GM21390 (cell line): ENCODE results near the gene SUMO4.

Experiments used
- ATAC-seq: cut with Tn5 transposase; IDR thresholded peaks from one replicate; pipeline ENCODE4 v1.9.1; 2021; ENCODE audit not compliant: unreplicated experiment

SUMO4 gene

GRCh38 chr6:149400050-149400449 is at the start of gene SUMO4:
Gene SUMO4 (plus strand): TSS chr6:149400262. CDS start chr6:149400392, 130 bp downstream.
- no peak for ATAC-seq

DNA sequence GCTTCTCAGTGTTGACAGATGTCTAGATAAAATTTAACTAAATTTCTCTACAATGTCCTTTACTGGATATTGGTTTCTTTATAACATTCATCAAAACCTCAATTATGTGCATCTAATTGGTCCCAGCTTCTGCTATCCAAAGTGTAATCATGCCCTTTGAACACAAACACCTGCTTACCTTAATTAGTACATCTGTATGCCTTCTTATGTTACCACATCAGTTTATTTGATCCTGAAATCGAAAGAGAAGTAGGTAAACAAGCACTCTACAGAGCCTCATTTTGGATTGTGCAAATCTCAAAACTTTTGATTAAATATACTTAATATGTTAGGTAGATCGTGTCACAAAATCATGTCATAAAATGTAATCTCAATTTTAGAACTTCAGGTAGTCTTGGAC is 46.1 kb upstream of the SUMO4 start:
- ATAC-seq, result no peak

DNA sequence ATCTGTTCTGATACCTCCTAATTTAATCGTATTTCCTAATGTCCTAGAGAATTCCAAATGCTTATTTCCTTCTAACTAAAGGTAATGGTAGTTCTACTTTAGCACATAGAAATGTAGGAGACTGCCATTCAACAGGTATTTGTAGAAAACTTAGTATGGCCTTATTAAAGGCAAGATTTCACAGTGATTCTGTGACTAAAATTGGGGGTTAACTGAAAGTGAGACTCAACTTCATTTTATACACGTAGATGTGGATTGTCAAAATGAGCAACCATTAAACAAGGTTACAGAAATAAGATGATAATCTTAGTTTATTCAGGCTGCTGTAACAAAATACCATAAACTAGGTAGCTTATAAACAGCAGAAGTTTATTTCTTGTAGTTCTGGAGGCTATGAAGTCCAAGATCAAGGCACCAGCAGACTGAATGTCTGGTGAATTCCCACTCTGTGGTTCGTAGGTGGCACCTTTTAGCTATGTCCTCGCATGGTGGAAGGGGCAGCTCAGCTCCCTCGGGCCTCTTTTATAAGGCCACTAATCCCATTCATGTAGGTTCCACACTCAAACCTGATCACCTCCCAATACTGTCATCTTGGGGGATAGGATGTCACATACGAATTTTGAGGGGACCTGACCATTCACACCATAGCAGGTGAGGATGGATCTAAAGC is 43.8 kb upstream of the SUMO4 start:
- ATAC-seq, result no peak

GRCh38 chr6:149357726-149358538 is 42.1 kb upstream of the SUMO4 start:
- no peak for ATAC-seq

DNA sequence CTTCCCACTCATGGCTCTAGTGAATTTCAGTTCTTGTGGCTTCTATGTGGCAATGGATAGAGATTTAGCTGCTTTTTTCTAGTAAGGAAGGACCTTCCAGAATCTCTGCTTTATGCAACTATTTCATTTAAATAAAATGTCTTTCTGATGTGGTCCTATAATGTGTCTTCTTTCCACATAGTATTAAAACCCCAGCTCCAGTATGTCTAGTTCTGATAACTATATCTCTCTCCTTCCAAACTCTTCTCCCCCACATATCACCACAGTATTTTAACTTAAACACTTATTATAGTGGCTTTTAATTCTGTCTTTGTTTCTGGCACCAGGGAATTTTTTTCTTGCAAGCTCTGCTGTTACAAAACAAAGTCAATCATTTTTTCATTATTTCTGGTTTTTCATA is 40.6 kb upstream of the SUMO4 start:
- ATAC-seq, result no peak

DNA sequence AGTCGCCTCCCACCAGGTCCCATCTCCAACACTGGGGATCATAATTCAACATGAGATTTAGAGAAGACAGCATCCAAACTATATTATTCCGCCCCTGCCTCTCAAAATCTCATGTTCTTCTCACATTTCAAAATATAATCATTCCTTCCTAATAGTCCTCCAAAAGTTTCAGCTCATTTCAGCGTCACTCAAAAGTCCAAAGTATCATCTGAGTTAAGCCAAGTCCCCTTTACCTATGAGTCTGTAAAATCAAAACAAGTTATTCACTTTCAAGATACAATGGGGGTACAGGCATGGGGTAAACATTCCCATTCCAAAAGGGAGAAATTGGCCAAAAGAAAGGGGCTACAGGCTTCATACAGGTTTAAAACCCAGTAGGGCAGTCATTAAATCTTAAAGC is 39.5 kb upstream of the SUMO4 start:
- ATAC-seq, result no peak

GRCh38 chr6:149362289-149362688 is 37.8 kb upstream of the SUMO4 start:
- no peak for ATAC-seq

GRCh38 chr6:149363154-149363553 is 36.9 kb upstream of the SUMO4 start:
- no peak for ATAC-seq

GRCh38 chr6:149364557-149364956 is 35.5 kb upstream of the SUMO4 start:
- ATAC-seq, result no peak

DNA sequence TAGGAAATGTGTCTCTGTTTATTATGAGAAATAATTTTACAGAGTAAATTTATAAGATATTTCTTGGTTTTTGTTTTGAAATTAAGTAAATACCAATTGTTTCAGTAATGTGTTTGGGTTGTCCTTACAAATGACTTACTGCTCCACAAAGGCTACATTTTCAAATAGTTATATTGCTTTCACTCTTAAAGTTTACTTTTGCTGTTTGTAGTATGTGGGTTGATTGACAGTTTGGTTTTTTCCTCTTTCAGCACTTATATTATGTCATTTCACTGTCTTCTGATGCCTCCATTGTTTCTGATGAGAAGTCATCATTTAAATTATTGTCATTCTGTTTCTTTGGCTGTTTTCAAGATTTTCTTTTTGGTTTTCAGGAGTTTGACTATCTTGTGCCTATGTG is 34.9 kb upstream of the SUMO4 start:
- no peak for ATAC-seq

DNA sequence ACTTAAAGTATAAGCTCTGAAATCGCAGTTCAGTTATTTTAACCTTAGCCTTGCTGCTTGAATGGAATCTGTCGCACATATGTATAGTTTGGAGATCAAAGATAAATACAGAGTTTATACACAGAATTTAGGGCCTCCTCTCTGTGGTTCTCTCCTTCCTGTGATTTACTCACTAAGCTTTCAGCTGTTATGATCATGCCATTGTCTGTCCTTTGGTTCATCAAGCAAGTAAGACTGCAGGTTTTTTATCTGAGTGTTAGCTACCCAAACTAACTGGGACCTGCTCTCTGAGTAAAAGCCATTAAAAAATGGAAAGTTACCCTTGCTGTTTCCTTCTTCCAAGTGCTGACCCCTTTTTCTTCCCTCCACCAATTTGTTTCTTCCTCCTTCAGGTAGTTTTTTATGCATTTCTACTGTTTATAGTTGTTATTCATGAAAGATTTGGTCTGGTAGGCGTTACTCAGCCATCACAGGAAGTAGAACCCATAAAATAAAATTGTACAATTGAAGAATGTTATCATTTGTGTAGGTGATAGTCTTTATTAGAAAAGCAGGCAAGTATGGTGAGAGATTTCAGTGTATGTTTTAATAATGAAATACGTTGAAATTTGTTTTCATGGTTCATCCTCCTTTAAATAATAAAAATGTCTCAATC is 33.7 kb upstream of the SUMO4 start:
- ATAC-seq, result no peak

GRCh38 chr6:149368065-149368464 is 32.0 kb upstream of the SUMO4 start:
- ATAC-seq, result peak; percentile 84

GRCh38 chr6:149371154-149371553 is 28.9 kb upstream of the SUMO4 start:
- ATAC-seq, result no peak

DNA sequence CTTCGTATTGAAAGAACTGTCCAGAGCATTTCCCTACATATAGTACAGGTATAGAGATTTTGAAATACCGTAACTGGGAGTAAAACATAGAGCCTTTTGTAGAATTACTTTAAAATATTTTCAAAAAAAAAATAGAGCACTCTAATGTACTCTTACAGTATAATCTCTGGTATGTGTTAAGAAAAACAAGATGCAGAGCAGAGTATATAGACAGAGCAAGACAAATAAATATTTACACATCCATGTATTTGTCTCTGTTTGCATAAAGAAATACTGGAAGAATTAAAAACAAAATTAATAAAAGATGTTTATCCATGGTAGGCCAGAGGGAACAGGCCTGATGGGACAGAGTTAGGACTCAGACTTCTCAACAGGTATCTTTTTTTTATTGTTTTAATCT is 28.0 kb upstream of the SUMO4 start:
- no peak for ATAC-seq

DNA sequence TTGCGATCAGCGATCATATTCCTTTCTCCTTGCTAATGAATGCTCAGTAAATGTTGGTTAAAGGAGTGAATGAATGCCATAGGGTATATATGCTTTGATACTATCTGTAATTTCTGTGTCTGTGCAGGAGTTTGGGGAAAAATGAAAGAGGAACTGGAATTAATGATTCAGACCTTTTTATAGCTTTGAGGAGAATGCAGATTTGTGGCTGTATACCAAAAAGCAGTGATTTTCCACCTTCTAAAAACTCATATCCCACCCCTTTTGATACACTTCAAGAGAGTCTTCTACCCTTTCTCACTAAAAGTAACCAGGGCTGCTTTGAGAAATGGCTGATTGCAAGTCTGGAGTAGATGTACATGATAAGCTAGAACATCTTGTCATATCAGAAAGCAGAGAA is 26.6 kb upstream of the SUMO4 start:
- no peak for ATAC-seq

DNA sequence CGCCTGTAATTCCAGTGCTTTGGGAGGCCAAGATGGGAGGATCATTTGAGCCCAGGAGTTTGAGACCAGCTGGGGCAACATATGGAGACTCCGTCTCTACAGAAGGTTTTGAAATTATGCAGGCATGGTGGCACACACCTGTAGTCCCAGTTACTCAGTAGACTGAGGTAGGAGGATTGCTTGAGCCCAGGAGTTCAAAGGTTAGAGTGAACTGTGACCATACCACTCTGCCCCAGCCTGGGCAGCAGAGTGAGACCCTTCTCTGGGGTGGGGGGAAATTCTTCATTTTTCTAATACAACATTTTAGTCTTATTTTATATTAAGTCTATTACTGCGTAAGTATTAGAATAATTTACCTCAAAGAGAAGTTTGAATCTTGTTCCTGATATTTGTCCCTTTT is 20.1 kb upstream of the SUMO4 start:
- ATAC-seq, result no peak

DNA sequence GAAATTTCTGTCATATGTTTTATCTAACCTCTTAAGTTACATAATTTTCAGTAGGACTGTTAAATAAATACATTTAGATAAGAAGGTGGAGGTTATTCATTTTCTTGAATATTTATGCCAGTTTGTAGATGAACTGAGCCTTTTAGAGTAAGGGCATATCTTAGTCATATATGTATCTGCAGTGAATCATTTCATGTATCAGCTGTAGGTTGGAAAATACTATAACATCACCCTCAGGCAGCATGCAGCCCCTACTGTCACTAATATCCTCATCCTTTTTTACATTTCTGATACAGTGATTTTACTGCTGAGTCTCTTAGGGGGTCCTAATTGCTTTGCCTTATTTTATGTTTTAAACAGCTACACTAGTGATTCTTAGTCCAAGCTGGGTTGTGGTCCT is 19.5 kb upstream of the SUMO4 start:
- no peak for ATAC-seq

DNA sequence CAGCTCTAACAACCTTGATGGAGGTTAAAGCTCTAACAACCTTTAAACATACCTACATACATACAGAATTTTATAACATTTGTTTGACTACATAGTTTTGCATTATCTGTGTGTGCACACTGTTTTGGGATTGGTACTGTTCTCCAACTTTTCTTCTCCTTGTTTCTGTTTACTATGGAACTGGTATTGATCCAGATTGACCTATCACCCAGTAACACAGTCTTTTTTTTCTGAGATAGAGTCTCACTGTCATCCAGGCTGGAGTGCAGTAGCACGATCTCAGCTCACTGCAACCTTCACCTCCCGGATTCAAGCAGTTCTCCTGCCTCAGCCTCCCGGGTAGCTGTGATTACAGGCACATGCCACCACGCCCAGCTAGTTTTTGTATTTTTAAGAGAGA is 16.7 kb upstream of the SUMO4 start:
- ATAC-seq, result no peak

- ATAC-seq, result no peak
Observed at GRCh38 chr6:149384464-149384863, 15.6 kb upstream of the SUMO4 start.

GRCh38 chr6:149385998-149386646 is 13.9 kb upstream of the SUMO4 start:
- no peak for ATAC-seq

GRCh38 chr6:149387779-149388512 is 12.1 kb upstream of the SUMO4 start:
- ATAC-seq, result no peak
